ENCODE data around the gene PARVG. TPM values are rescaled to one million over a fixed set of nuclear protein-coding genes. Genes with fewer than 3 reads are reported as not detected.

Gene PARVG
- total RNA-seq, 1 experiment from 2014 or later = 1.3 TPM

DNA sequence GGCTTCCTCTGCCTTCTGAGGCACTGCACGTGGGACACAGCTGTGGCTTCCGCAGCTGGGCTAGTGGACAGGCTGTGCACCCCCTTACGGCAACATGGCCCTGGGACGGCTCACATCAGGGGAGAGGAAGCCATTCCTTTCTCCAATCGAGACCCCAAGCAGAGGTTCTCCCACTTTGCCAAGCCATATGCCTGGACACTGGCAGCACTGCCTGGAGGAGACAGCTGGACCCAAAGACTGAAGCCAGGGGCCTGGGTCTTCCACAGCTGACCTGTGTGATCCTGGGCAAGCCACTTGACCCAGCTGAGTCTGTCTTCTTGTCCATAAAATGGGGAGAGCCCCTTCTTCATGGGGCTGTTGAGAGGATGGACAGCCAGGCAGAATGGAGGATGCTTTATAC is 66.6 kb downstream of the PARVG start:
- WGBS (ENCODE audit: extremely low coverage, insufficient read length, low lambda C conversion rate) = no CpG with 5 or more reads among the region's 5 CpGs
- Histone ChIP-seq H2BK15ac (ENCODE audit: low read depth, low read length) (no peak overlapping the region), H4K91ac (ENCODE audit: insufficient read length, low read depth, low read length) (no peak overlapping the region), H4K5ac (ENCODE audit: insufficient read length, low read depth, low read length) (no peak overlapping the region), H3K56ac (ENCODE audit: insufficient read length, low read depth, low read length) (no peak overlapping the region), H2BK120ac (ENCODE audit: low read depth, low read length, poor library complexity, severe bottlenecking) (no peak overlapping the region), H3K9ac (ENCODE audit: extremely low read depth, insufficient read length, low read length) (no peak overlapping the region), H3K79me2 (ENCODE audit: insufficient read depth, low read length) (no peaks in the 10 kb centered on the region), H3K4ac (ENCODE audit: low read depth, low read length) (no peak overlapping the region), H3K9me3 (ENCODE audit: control insufficient read depth, low read depth, low read length) (no peaks in the 10 kb centered on the region), H2AK5ac (ENCODE audit: insufficient read length, low read length) (no peak overlapping the region), H3K14ac (ENCODE audit: insufficient read depth, low read length) (no peak overlapping the region), H2AFZ (ENCODE audit: low read length) (no peak overlapping the region), H3K23me2 (ENCODE audit: insufficient read length, low read depth, low read length, poor library complexity, severe bottlenecking) (no peaks in the 10 kb centered on the region), H2BK5ac (ENCODE audit: insufficient read length, low read length) (no peak overlapping the region), H3K79me1 (ENCODE audit: insufficient read depth, low read depth, low read length, poor library complexity, severe bottlenecking) (no peaks in the 10 kb centered on the region), H3K23ac (ENCODE audit: insufficient read length, low read depth, low read length) (no peak overlapping the region), H4K20me1 (ENCODE audit: control insufficient read depth, insufficient read depth, insufficient read length) (no peaks in the 10 kb centered on the region), H3K18ac (ENCODE audit: insufficient read length, low read depth, low read length) (no peak overlapping the region), H2BK12ac (ENCODE audit: insufficient read length, low read depth, low read length) (no peak overlapping the region), H3K4me2 (ENCODE audit: insufficient read depth, insufficient read length, low read length) (no peak overlapping the region), H4K8ac (replicated peaks; ENCODE audit: insufficient read length, low read depth, low read length) (no peak overlapping the region), H3T11ph (ENCODE audit: low read length) (no peak overlapping the region), H2BK20ac (ENCODE audit: low read depth, low read length, poor library complexity, severe bottlenecking) (no peak overlapping the region), H3K27me3 (ENCODE audit: insufficient read depth, low read length) (no peaks in the 10 kb centered on the region), H3K4me1 (ENCODE audit: insufficient read depth, low read length) (no peaks in the 10 kb centered on the region), H3K27ac (ENCODE audit: insufficient read length, low read depth, low read length) (no peak overlapping the region)
- Mint-ChIP-seq H3K27ac (no peak overlapping the region), H3K4me1 (no peaks in the 10 kb centered on the region), H3K9me3 (peaks cover 21 to 28% of the 10 kb centered on the region in 2 experiments), H3K4me3 (no peak overlapping the region), H3K36me3 (ENCODE audit: insufficient read depth in 1 of 3, low read depth in 3 of 3) (peaks cover 13 to 23% (median 16%) of the 10 kb centered on the region in 3 experiments; a peak in 6 of 7 replicates), H3K27me3 (ENCODE audit: low read depth) (peaks cover 3% of the 10 kb centered on the region)
- DNase-seq = no peak
- TF ChIP-seq, protein P1, sequence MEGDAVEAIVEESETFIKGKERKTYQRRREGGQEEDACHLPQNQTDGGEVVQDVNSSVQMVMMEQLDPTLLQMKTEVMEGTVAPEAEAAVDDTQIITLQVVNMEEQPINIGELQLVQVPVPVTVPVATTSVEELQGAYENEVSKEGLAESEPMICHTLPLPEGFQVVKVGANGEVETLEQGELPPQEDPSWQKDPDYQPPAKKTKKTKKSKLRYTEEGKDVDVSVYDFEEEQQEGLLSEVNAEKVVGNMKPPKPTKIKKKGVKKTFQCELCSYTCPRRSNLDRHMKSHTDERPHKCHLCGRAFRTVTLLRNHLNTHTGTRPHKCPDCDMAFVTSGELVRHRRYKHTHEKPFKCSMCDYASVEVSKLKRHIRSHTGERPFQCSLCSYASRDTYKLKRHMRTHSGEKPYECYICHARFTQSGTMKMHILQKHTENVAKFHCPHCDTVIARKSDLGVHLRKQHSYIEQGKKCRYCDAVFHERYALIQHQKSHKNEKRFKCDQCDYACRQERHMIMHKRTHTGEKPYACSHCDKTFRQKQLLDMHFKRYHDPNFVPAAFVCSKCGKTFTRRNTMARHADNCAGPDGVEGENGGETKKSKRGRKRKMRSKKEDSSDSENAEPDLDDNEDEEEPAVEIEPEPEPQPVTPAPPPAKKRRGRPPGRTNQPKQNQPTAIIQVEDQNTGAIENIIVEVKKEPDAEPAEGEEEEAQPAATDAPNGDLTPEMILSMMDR (conservative IDR thresholded peaks at IDR 0.05) = no peak

All from H9 (cell line).